H9 (cell line): ENCODE results near the gene MEGF9. TPM values are rescaled to one million over a fixed set of nuclear protein-coding genes. Genes with fewer than 3 reads are reported as not detected.

Source experiments
- DNase-seq: peaks from one replicate; pipeline ENCODE4 v3.0.0-alpha.2; 2017
- H2AFZ ChIP-seq: one replicate; pipeline ENCODE4 v1.6.1; 2013; ENCODE audit warnings: mild to moderate bottlenecking, low read length, control low read depth, moderate library complexity
- H2AK5ac ChIP-seq: 2 replicates; pipeline ENCODE4 v1.6.1; 2013; ENCODE audit warnings: low read length, control low read depth, mixed read lengths; ENCODE audit not compliant: insufficient read length
- H2BK120ac ChIP-seq: one replicate; pipeline ENCODE4 v1.6.1; 2013; ENCODE audit warnings: low read depth, mild to moderate bottlenecking, low read length, control low read depth, inconsistent platforms; ENCODE audit not compliant: poor library complexity, severe bottlenecking
- H2BK12ac ChIP-seq: 2 replicates; pipeline ENCODE4 v1.6.1; 2013; ENCODE audit warnings: low read length, control low read depth, mixed read lengths, low read depth; ENCODE audit not compliant: insufficient read length
- H2BK15ac ChIP-seq: 2 replicates; pipeline ENCODE4 v1.6.1; 2013; ENCODE audit warnings: low read depth, low read length, control low read depth
- H2BK20ac ChIP-seq: one replicate; pipeline ENCODE4 v1.6.1; 2013; ENCODE audit warnings: low read depth, mild to moderate bottlenecking, low read length, control low read depth, inconsistent platforms; ENCODE audit not compliant: poor library complexity, severe bottlenecking
- H2BK5ac ChIP-seq: 2 replicates; pipeline ENCODE4 v1.6.1; 2013; ENCODE audit warnings: low read length, control low read depth, mixed read lengths; ENCODE audit not compliant: insufficient read length
- H3K14ac ChIP-seq: 2 replicates; pipeline ENCODE4 v1.6.1; 2013; ENCODE audit warnings: low read length, control low read depth; ENCODE audit not compliant: insufficient read depth
- H3K18ac ChIP-seq: 2 replicates; pipeline ENCODE4 v1.6.1; 2013; ENCODE audit warnings: low read depth, mild to moderate bottlenecking, mixed read lengths, low read length, control low read depth; ENCODE audit not compliant: insufficient read length
- H3K23ac ChIP-seq: 2 replicates; pipeline ENCODE4 v1.6.1; 2013; ENCODE audit warnings: low read length, control low read depth, mixed read lengths, low read depth; ENCODE audit not compliant: insufficient read length
- H3K23me2 ChIP-seq: 2 replicates; pipeline ENCODE4 v1.6.1; 2013; ENCODE audit warnings: low read depth, mild to moderate bottlenecking, mixed read lengths, low read length, control low read depth; ENCODE audit not compliant: insufficient read length, poor library complexity, severe bottlenecking
- H3K27ac ChIP-seq: 2 replicates; pipeline ENCODE4 v1.5.1; 2013; ENCODE audit warnings: low read length, control low read depth, mixed read lengths, low read depth; ENCODE audit not compliant: insufficient read length
- H3K27me3 ChIP-seq: 2 replicates; pipeline ENCODE4 v1.6.1; 2013; ENCODE audit warnings: low read length, control low read depth, inconsistent platforms; ENCODE audit not compliant: insufficient read depth
- H3K4ac ChIP-seq: 2 replicates; pipeline ENCODE4 v1.6.1; 2013; ENCODE audit warnings: low read depth, mild to moderate bottlenecking, control low read depth, inconsistent platforms, low read length, moderate library complexity
- H3K4me1 ChIP-seq: 2 replicates; pipeline ENCODE4 v1.6.1; 2013; ENCODE audit warnings: low read length, control low read depth, inconsistent platforms; ENCODE audit not compliant: insufficient read depth
- H3K4me2 ChIP-seq: 2 replicates; pipeline ENCODE4 v1.6.1; 2013; ENCODE audit warnings: low read length, control low read depth, mixed read lengths; ENCODE audit not compliant: insufficient read length, insufficient read depth
- H3K56ac ChIP-seq: 2 replicates; pipeline ENCODE4 v1.6.1; 2013; ENCODE audit warnings: low read depth, mild to moderate bottlenecking, mixed read lengths, low read length, control low read depth; ENCODE audit not compliant: insufficient read length
- H3K79me1 ChIP-seq: 2 replicates; pipeline ENCODE4 v1.6.1; 2013; ENCODE audit warnings: low read depth, mild to moderate bottlenecking, moderate library complexity, low read length, control low read depth, inconsistent platforms; ENCODE audit not compliant: insufficient read depth, poor library complexity, severe bottlenecking
- H3K79me2 ChIP-seq: 2 replicates; pipeline ENCODE4 v1.6.1; 2013; ENCODE audit warnings: low read length, control low read depth, inconsistent platforms; ENCODE audit not compliant: insufficient read depth
- H3K9ac ChIP-seq: 2 replicates; pipeline ENCODE4 v1.6.1; 2013; ENCODE audit warnings: low read length, control low read depth, mixed read lengths; ENCODE audit not compliant: insufficient read length; ENCODE audit errors: extremely low read depth
- H3K9me3 ChIP-seq: one replicate; pipeline ENCODE4 v1.6.1; 2013; ENCODE audit warnings: low read depth, low read length, inconsistent platforms; ENCODE audit not compliant: control insufficient read depth
- H3T11ph ChIP-seq: one replicate; pipeline ENCODE4 v1.6.1; 2013; ENCODE audit warnings: mild to moderate bottlenecking, low read length, control low read depth, inconsistent platforms
- H4K20me1 ChIP-seq: one replicate; pipeline ENCODE4 v1.6.1; 2013; ENCODE audit not compliant: control insufficient read depth, insufficient read length, insufficient read depth
- H4K5ac ChIP-seq: 2 replicates; pipeline ENCODE4 v1.6.1; 2013; ENCODE audit warnings: low read depth, mild to moderate bottlenecking, mixed read lengths, low read length, control low read depth; ENCODE audit not compliant: insufficient read length
- H4K8ac ChIP-seq: replicated peaks from 2 replicates; pipeline ENCODE4 v1.6.1; 2013; ENCODE audit warnings: low read length, control low read depth, mixed read lengths, low read depth; ENCODE audit not compliant: insufficient read length
- H4K91ac ChIP-seq: 2 replicates; pipeline ENCODE4 v1.6.1; 2013; ENCODE audit warnings: low read depth, mild to moderate bottlenecking, moderate library complexity, mixed read lengths, low read length, control low read depth; ENCODE audit not compliant: insufficient read length
- H3K27ac Mint-ChIP-seq, 3 experiments: 2 replicates in 2 of 3; 3 replicates in 1 of 3; pipeline ENCODE4 v1.8.0; 2020 to 2021; ENCODE audit warnings: mixed read lengths in 3 of 3, mild to moderate bottlenecking in 1 of 3, moderate library complexity in 1 of 3
- H3K27me3 Mint-ChIP-seq: 2 replicates; pipeline ENCODE4 v1.8.0; 2021; ENCODE audit warnings: low read depth, mild to moderate bottlenecking, moderate library complexity, mixed read lengths
- H3K36me3 Mint-ChIP-seq, 3 experiments: 2 replicates in 2 of 3; 3 replicates in 1 of 3; pipeline ENCODE4 v1.8.0; 2020 to 2021; ENCODE audit warnings: low read depth in 3 of 3, mixed read lengths in 3 of 3; ENCODE audit not compliant: insufficient read depth in 1 of 3
- H3K4me1 Mint-ChIP-seq, 2 experiments: 2 replicates each; pipeline ENCODE4 v1.8.0; 2020; ENCODE audit warnings: mixed read lengths in 2 of 2
- H3K4me3 Mint-ChIP-seq, 2 experiments: 2 replicates in 1 of 2; 3 replicates in 1 of 2; pipeline ENCODE4 v1.8.0; 2020 to 2021; ENCODE audit warnings: mild to moderate bottlenecking in 2 of 2, mixed read lengths in 2 of 2, moderate library complexity in 1 of 2
- H3K9me3 Mint-ChIP-seq, 2 experiments: 2 replicates in 1 of 2; 3 replicates in 1 of 2; pipeline ENCODE4 v1.8.0; 2020; ENCODE audit warnings: mild to moderate bottlenecking in 2 of 2, mixed read lengths in 2 of 2, moderate library complexity in 1 of 2
- CTCF ChIP-seq: fragments of 200-600 bp; sonication (generic); conservative IDR thresholded peaks from 3 replicates; pipeline ENCODE4 v1.8.0; 2021; ENCODE audit warnings: antibody characterized with exemption, mild to moderate bottlenecking
- WGBS: extraction: QIAGEN DNeasy Blood & Tissue Kit; methylation state at CpG from one replicate; pipeline ENCODE4 v1.1.7; 2013; ENCODE audit warnings: missing lambda C conversion rate, low lambda C conversion rate, mixed read lengths; ENCODE audit not compliant: insufficient read length; ENCODE audit errors: extremely low coverage; 5-methylcytosine and 5-hydroxymethylcytosine counted together
- total RNA-seq: library from RNA; stranded (reverse); gene quantifications from 2 replicates; pipeline ENCODE4 v1.2.1, GENCODE V29; 2021

The MEGF9 gene
- total RNA-seq, 1 experiment from 2014 or later: 0.94 TPM

- H2BK20ac ChIP-seq: no peak overlapping the region
- no peak for TF ChIP-seq CTCF
- no peak for DNase-seq
- H3T11ph ChIP-seq: no peak overlapping the region
- no peak overlapping the region for H2BK5ac ChIP-seq
- H3K79me2 ChIP-seq: peaks cover 8% of the 10 kb centered on the region; the same call in 1 of the 2 replicates
- no peak overlapping the region for H3K14ac ChIP-seq
- no peak overlapping the region for H3K4ac ChIP-seq
- H3K56ac ChIP-seq: no peak overlapping the region
- no CpG with 5 or more reads among the region's 5 CpGs for WGBS
- Mint-ChIP-seq H3K9me3 (no peaks in the 10 kb centered on the region), H3K4me1 (no peaks in the 10 kb centered on the region), H3K4me3 (no peak overlapping the region), H3K27ac (peak overlapping the region in 1 of 3 experiments; percentile 12; a peak in 2 of 7 replicates), H3K27me3 (no peaks in the 10 kb centered on the region), H3K36me3 (peaks cover 28 to 71% (median 62%) of the 10 kb centered on the region in 3 experiments; a peak in 6 of 7 replicates)
- no peak overlapping the region for H2AK5ac ChIP-seq
- no peak overlapping the region for H4K91ac ChIP-seq
- H3K27ac ChIP-seq: no peak overlapping the region
- peaks cover 9% of the 10 kb centered on the region for H3K79me1 ChIP-seq
- no peak overlapping the region for H4K5ac ChIP-seq
- H2AFZ ChIP-seq: no peak overlapping the region
- H3K27me3 ChIP-seq: no peaks in the 10 kb centered on the region
- no peak overlapping the region for H2BK120ac ChIP-seq
- no peaks in the 10 kb centered on the region for H3K4me1 ChIP-seq
- no peaks in the 10 kb centered on the region for H3K23me2 ChIP-seq
- no peak overlapping the region for H2BK12ac ChIP-seq
- H2BK15ac ChIP-seq: no peak overlapping the region
- no peak overlapping the region for H3K4me2 ChIP-seq
- H4K8ac ChIP-seq: no peak overlapping the region
- no peak overlapping the region for H3K23ac ChIP-seq
- H3K18ac ChIP-seq: no peak overlapping the region
- no peak overlapping the region for H3K9ac ChIP-seq
- H4K20me1 ChIP-seq: no peaks in the 10 kb centered on the region
- no peaks in the 10 kb centered on the region for H3K9me3 ChIP-seq
Measured at GRCh38 chr9:120569556-120569955, 144.7 kb downstream of the MEGF9 start.
